Measurements from ENCODE around the gene ANKRD60. TPM values are rescaled to one million over a fixed set of nuclear protein-coding genes. Genes with fewer than 3 reads are reported as not detected.

The ANKRD60 gene
- total RNA-seq, 1 experiment from 2014 or later, result not detected

- CTCF ChIA-PET, result no interaction called here
- Mint-ChIP-seq H3K9me3 (peaks cover 6% of the 10 kb centered on the region), H3K36me3 (peaks cover 6% of the 10 kb centered on the region), H3K27me3 (ENCODE audit: low read depth) (peaks cover 2% of the 10 kb centered on the region; the same call in 1 of the 2 replicates), H3K4me1 (no peaks in the 10 kb centered on the region), H3K4me3 (no peak overlapping the region), H3K27ac (no peak overlapping the region)
- POLR2A ChIA-PET, result no interaction called here
- DNase-seq (ENCODE audit: low spot score), result no peak
- ATAC-seq, result no peak
- TF ChIP-seq GTF2I (CRISPR knock-in tag; conservative IDR thresholded peaks at IDR 0.05) (no peak), CREM (CRISPR knock-in tag; IDR thresholded peaks at IDR 0.05) (no peak), ZNF219 (CRISPR knock-in tag; IDR thresholded peaks at IDR 0.05; ENCODE audit: borderline replicate concordance) (no peak), SP1 (CRISPR knock-in tag; conservative IDR thresholded peaks at IDR 0.05) (no peak), PRDM15 (CRISPR knock-in tag; IDR thresholded peaks at IDR 0.05) (no peak), TP53 (CRISPR knock-in tag; IDR thresholded peaks at IDR 0.05) (no peak), KAT7 (CRISPR knock-in tag; IDR thresholded peaks at IDR 0.05; ENCODE audit: borderline replicate concordance) (no peak), MAX (CRISPR knock-in tag; IDR thresholded peaks at IDR 0.05) (no peak), RORB (CRISPR knock-in tag; IDR thresholded peaks at IDR 0.05) (no peak), FOXJ3 (CRISPR knock-in tag; IDR thresholded peaks at IDR 0.05; ENCODE audit: borderline replicate concordance) (no peak), ERG (CRISPR knock-in tag; IDR thresholded peaks at IDR 0.05) (no peak), PRRX2 (CRISPR knock-in tag; IDR thresholded peaks at IDR 0.05) (no peak), TEAD4 (CRISPR knock-in tag; IDR thresholded peaks at IDR 0.05) (no peak)
Observed at GRCh38 chr20:58201616-58202015, 26.8 kb downstream of the ANKRD60 start.

- Mint-ChIP-seq H3K9me3 (peaks cover 10% of the 10 kb centered on the region), H3K36me3 (peaks cover 8% of the 10 kb centered on the region), H3K4me1 (no peaks in the 10 kb centered on the region), H3K27me3 (ENCODE audit: low read depth) (no peaks in the 10 kb centered on the region), H3K4me3 (no peak overlapping the region), H3K27ac (no peak overlapping the region)
- TF ChIP-seq PREB (CRISPR knock-in tag; IDR thresholded peaks at IDR 0.05; ENCODE audit: borderline replicate concordance) (no peak), NR3C1 (CRISPR knock-in tag; conservative IDR thresholded peaks at IDR 0.05; ENCODE audit: low read depth) (no peak), FOXP1 (CRISPR knock-in tag; IDR thresholded peaks at IDR 0.05; ENCODE audit: borderline replicate concordance) (no peak), CTCF (IDR thresholded peaks at IDR 0.05) (no peak), GTF2I (CRISPR knock-in tag; conservative IDR thresholded peaks at IDR 0.05) (no peak), FOXK1 (CRISPR knock-in tag; IDR thresholded peaks at IDR 0.05) (no peak), ZNF232 (CRISPR knock-in tag; IDR thresholded peaks at IDR 0.05) (no peak), MYBL2 (CRISPR knock-in tag; IDR thresholded peaks at IDR 0.05) (no peak), TP53 (CRISPR knock-in tag; IDR thresholded peaks at IDR 0.05) (no peak), GRHL2 (CRISPR knock-in tag; IDR thresholded peaks at IDR 0.05; ENCODE audit: insufficient replicate concordance, severe bottlenecking) (no peak), ZMAT4 (CRISPR knock-in tag; IDR thresholded peaks at IDR 0.05) (no peak), ESRRA (CRISPR knock-in tag; IDR thresholded peaks at IDR 0.05; ENCODE audit: borderline replicate concordance) (no peak)
- no peak for DNase-seq (ENCODE audit: low spot score)
- CTCF ChIA-PET, result interaction anchor here (1.4 kb wide), 1 partner anchor 603 kb away, joined by 3 read pairs; no protein-coding TSS in a partner anchor
- ATAC-seq, result no peak
- POLR2A ChIA-PET, result no interaction called here
Observed at GRCh38 chr20:58199469-58199868, 29.0 kb downstream of the ANKRD60 start.

Measured in WTC11 (cell line).